Osteocyte (in vitro differentiated cells): ENCODE data around the gene TRDN. TPM values are rescaled to one million over a fixed set of nuclear protein-coding genes. Genes with fewer than 3 reads are reported as not detected.

Source experiments
- DNase-seq: peaks from one replicate; pipeline ENCODE4 v3.0.0; 2021; ENCODE audit warnings: mixed read lengths; ENCODE audit not compliant: unreplicated experiment; ENCODE audit errors: extremely low spot score
- H3K27ac Mint-ChIP-seq: one replicate; pipeline ENCODE4 v1.8.0; 2021; ENCODE audit warnings: mild to moderate bottlenecking, mixed read lengths; ENCODE audit not compliant: unreplicated experiment
- H3K27me3 Mint-ChIP-seq: one replicate; pipeline ENCODE4 v1.8.0; 2021; ENCODE audit warnings: mixed read lengths; ENCODE audit not compliant: unreplicated experiment
- H3K36me3 Mint-ChIP-seq: one replicate; pipeline ENCODE4 v1.8.0; 2021; ENCODE audit warnings: mixed read lengths; ENCODE audit not compliant: unreplicated experiment
- H3K4me1 Mint-ChIP-seq: one replicate; pipeline ENCODE4 v1.8.0; 2021; ENCODE audit warnings: mixed read lengths; ENCODE audit not compliant: unreplicated experiment
- H3K4me3 Mint-ChIP-seq: one replicate; pipeline ENCODE4 v1.8.0; 2021; ENCODE audit warnings: mild to moderate bottlenecking, moderate library complexity, mixed read lengths; ENCODE audit not compliant: unreplicated experiment
- H3K9me3 Mint-ChIP-seq: one replicate; pipeline ENCODE4 v1.8.0; 2021; ENCODE audit warnings: mixed read lengths; ENCODE audit not compliant: unreplicated experiment
- total RNA-seq: library from RNA; stranded (reverse); gene quantifications from 2 replicates; pipeline ENCODE4 v1.2.1, GENCODE V29; 2021
- TF ChIP-seq, protein P1 (sequence below): fragments of 200-600 bp; sonication (generic); IDR thresholded peaks from 2 replicates; pipeline ENCODE4 v1.5.0; 2021; ENCODE audit warnings: antibody characterized with exemption, mild to moderate bottlenecking, moderate library complexity

Gene TRDN
- total RNA-seq, 1 donor from 2014 or later: not detected

DNA sequence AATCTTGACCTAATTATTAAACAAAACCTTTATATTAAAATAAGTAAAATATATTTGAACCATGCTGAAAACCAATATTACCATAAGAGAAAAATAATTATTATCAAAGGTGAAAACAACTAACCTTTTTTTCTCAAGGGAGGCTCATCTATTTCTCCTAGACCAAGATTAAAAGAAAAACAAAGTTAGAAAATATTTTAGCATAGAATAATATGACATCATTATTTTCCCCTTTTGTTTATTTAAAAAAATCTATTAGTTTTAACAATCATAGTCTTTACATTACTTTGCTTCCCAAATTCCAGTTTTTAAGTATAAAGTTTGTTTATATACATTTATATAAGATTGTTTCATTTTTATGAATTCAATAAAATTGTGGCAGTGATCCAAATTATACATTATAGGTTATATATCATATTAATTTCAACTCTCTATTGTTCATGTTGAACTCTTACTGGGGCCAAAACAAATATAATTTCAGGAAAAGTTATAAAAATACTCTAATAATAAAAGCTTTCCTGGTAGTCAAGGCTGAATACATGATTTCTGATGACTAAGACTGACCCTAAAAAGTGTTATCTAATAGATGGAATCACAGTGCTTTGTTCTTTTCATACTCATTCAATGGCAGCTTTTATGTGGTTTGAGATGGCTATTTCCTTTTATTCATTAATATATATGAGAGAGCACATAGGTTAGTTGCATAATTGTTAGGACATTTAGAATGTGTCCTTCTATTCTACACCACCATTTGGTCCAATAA, 89.4 kb downstream of the TRDN start:
- H3K27ac Mint-ChIP-seq: no peak overlapping the region
- H3K4me3 Mint-ChIP-seq: no peak overlapping the region
- no peaks in the 10 kb centered on the region for H3K4me1 Mint-ChIP-seq
- no peak for DNase-seq
- H3K36me3 Mint-ChIP-seq: no peaks in the 10 kb centered on the region
- no peaks in the 10 kb centered on the region for H3K9me3 Mint-ChIP-seq
- TF ChIP-seq, protein P1, sequence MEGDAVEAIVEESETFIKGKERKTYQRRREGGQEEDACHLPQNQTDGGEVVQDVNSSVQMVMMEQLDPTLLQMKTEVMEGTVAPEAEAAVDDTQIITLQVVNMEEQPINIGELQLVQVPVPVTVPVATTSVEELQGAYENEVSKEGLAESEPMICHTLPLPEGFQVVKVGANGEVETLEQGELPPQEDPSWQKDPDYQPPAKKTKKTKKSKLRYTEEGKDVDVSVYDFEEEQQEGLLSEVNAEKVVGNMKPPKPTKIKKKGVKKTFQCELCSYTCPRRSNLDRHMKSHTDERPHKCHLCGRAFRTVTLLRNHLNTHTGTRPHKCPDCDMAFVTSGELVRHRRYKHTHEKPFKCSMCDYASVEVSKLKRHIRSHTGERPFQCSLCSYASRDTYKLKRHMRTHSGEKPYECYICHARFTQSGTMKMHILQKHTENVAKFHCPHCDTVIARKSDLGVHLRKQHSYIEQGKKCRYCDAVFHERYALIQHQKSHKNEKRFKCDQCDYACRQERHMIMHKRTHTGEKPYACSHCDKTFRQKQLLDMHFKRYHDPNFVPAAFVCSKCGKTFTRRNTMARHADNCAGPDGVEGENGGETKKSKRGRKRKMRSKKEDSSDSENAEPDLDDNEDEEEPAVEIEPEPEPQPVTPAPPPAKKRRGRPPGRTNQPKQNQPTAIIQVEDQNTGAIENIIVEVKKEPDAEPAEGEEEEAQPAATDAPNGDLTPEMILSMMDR: no peak
- H3K27me3 Mint-ChIP-seq: peaks cover 22% of the 10 kb centered on the region

DNA sequence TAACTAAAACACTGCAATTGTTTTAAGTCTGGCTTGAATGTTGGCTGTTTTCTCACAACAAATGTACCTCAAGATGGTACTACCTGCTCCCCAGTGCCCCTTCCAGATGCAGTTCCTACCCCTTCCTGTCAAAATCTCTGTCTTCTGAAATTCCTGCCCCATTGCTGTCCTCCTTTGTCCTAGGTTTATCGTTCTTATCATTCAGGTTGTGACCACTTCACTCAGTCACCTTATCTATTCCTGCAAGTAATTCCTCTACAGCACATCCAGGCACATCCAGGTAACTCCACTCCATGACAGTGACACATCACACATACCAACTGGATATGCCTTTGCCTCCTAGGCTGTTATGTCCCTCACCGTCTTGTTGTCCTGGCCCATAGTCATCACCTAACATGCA, 90.2 kb downstream of the TRDN start:
- H3K36me3 Mint-ChIP-seq: no peaks in the 10 kb centered on the region
- H3K4me1 Mint-ChIP-seq: no peaks in the 10 kb centered on the region
- no peaks in the 10 kb centered on the region for H3K9me3 Mint-ChIP-seq
- peaks cover 30% of the 10 kb centered on the region for H3K27me3 Mint-ChIP-seq
- TF ChIP-seq, protein P1: no peak
- H3K4me3 Mint-ChIP-seq: no peak overlapping the region
- no peak for DNase-seq
- H3K27ac Mint-ChIP-seq: no peak overlapping the region

DNA sequence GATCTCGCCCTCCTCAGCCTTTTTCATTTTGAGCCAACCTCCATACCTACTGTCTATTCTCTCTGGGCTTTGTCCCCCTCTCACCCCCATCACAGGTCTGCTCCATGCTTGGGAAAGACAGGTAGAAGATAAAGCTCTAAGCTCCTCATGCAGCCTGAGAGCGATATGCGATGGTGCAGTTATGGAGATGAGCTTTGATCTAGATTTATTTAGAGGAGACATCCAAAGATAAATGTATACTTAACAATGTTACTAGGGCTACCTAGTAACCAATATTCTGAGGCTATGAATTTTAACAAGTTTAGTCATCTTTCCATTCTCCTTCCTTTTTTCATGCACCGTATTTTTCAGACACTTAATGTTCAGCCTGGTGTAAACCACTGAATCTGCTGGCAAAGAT, 95.3 kb downstream of the TRDN start:
- H3K27me3 Mint-ChIP-seq: peaks cover 19% of the 10 kb centered on the region
- no peak for DNase-seq
- H3K4me1 Mint-ChIP-seq: no peaks in the 10 kb centered on the region
- no peak overlapping the region for H3K27ac Mint-ChIP-seq
- TF ChIP-seq, protein P1: no peak
- H3K4me3 Mint-ChIP-seq: no peak overlapping the region
- H3K9me3 Mint-ChIP-seq: no peaks in the 10 kb centered on the region
- no peaks in the 10 kb centered on the region for H3K36me3 Mint-ChIP-seq

DNA sequence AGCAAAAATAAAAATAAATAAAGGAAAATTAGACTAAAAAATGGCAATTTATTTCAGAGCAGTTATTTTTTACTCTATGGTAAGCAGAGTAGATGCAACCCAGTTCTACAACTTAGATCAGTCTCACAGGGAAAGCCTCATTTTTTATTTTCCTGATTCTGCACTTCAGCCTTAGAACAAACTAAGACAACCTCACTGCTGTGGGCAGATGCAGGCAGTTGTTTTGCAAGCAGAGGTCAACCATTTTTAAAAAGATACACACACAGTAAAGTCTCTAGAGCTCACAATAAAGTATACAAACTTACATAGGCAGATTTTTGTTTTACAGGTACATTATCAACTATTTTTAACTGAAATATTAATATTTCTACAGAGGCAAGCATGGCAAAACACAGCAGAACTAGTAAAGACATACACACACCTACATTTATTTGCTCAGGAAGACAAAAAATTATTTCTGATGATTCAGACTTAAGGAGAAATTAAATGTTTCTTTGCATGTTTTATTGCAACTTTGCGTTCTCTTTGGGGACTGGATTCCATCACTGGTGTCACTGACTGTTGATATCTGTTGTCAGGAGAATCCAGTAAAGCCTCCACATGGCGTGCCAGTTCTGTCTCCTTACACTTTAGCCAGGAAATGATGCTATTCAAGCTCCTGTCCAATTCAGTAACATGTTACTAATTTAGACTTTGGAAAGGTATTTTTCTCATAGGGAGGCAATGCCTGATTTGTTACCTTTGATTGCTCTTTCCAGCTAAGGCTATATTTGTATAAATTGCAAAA, 102.7 kb downstream of the TRDN start:
- H3K4me3 Mint-ChIP-seq: no peak overlapping the region
- H3K36me3 Mint-ChIP-seq: no peaks in the 10 kb centered on the region
- TF ChIP-seq, protein P1: no peak
- H3K9me3 Mint-ChIP-seq: no peaks in the 10 kb centered on the region
- no peak for DNase-seq
- no peaks in the 10 kb centered on the region for H3K4me1 Mint-ChIP-seq
- peaks cover 7% of the 10 kb centered on the region for H3K27me3 Mint-ChIP-seq
- H3K27ac Mint-ChIP-seq: no peak overlapping the region

DNA sequence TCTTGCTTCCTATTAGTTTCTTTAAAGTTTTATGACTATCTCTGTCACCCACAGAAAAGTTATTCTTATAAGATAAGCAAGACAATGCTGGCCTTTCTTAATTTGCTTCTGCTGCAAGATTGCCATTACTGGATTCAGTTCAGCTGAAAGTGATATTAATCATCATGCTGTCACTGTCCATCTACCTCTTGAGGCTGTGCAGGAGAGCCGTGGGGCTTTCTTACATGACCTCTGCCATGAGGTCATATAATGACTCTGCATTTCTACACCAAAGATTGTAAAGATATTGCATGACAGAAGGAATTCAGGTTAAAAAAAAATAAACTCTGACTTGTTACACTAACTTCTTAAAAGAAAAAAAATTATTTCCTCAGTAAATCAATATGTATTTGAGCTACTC, 106.9 kb downstream of the TRDN start:
- no peak overlapping the region for H3K27ac Mint-ChIP-seq
- peaks cover 4% of the 10 kb centered on the region for H3K4me1 Mint-ChIP-seq
- TF ChIP-seq, protein P1: no peak
- no peaks in the 10 kb centered on the region for H3K9me3 Mint-ChIP-seq
- no peaks in the 10 kb centered on the region for H3K36me3 Mint-ChIP-seq
- no peak for DNase-seq
- H3K4me3 Mint-ChIP-seq: no peak overlapping the region
- H3K27me3 Mint-ChIP-seq: no peaks in the 10 kb centered on the region
